Activated naive CD4-positive, alpha-beta T cell (primary cell): ENCODE results near the gene FOXO3B.
"Not testable (repeated sequence)": the region's sequence is repeated elsewhere in the genome, so short reads cannot be mapped to it uniquely, and the experiment has no call there.

ENCODE experiments used
- DNase-seq, 4 experiments: peaks; one replicate each; lab custom pipeline; 2025; lab: John Stamatoyannopoulos, UW

FOXO3B gene

DNA sequence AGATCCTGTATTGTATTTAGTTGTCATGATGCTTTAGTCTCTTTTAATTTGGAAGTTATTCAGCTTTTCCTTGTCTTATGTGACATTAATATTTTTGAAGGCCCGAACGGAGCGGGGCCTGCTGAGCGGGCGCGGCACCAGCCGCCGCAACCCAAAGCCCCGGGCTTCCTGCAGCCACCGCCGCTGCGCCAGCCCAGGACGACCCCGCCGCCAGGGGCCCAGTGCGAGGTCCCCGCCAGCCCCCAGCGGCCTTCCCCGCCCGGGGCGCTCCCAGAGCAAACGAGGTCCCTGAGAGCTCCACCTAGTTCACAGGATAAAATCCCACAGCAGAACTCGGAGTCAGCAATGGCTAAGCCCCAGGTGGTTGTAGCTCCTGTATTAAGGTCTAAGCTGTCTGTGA, 32.0 kb downstream of the FOXO3B start:
- not testable (repeated sequence) for DNase-seq

DNA sequence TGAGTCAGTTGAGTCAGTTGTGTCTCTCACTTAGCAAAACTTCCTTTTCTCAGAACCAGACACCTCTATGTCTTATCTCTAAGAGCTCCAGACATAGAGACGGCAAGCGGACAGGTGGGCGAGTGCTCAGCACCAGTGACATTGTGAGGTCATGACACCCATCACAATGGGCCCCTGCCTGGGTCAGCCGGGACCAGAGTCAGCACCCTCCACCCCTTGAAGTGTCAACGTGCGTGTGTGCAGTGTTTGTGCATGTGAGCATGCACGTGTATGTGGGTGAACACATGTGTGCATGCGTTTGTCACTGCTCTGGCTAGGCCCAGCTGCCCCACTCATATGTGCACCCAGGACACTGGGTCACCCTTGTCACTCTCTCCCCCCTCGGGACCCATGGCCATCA, 37.8 kb downstream of the FOXO3B start, which contains the start of gene TBC1D28:
TBC1D28 (minus strand) TSS at position 101 of the 400 bp plus-strand sequence. CDS start 3,039 bp downstream, outside the sequence.
- DNase-seq, result not testable (repeated sequence)

- not testable (repeated sequence) for DNase-seq
Observed at GRCh38 chr17:18643124-18643523, 39.0 kb downstream of the FOXO3B start.

GRCh38 chr17:18638357-18638756, 43.8 kb downstream of the FOXO3B start:
- not testable (repeated sequence) for DNase-seq

DNA sequence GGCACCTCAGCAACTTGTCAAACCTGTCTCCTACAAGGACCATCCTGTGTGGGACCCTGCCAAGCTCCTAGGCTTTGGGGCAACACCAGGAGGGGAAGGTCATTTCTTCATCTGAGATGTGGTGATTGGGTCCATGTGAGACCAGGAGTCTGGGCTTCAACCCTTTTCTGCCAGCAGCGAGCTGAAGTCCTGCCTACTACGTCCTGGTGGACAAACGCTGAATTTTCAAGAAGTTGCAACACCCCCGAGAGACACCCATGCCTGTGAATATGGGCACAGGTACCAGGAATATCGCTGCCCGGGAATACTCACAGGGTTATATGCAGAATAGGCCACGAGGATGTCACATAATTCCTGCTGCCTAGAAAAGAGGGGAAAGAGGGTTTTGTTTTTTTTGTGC, 45.9 kb downstream of the FOXO3B start:
- not testable (repeated sequence) for DNase-seq

DNA sequence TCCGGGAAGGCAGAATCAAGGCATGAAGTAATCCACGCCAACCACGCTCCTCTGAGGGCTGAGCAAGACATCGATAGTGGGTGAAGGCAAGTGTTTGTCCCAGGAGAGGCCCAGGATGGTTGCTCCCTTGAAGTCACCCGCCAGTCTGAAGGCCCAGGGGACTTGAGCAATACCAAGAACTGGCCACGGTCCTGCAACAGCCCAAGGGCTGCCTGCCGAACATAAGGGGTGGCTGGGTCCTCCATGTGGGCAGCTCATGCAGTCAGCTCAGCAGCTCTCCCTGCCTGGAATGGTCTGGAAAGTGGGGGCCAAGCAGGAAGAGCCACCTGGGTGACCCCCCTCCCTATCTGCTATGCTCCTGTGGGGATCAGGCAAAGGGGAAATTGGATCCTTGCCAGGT, 46.3 kb downstream of the FOXO3B start:
- not testable (repeated sequence) for DNase-seq

- not testable (repeated sequence) for DNase-seq
Observed at GRCh38 chr17:18634550-18635263, 47.4 kb downstream of the FOXO3B start.
